ENCODE measurements around the gene SLC6A20.

SLC6A20 gene

DNA sequence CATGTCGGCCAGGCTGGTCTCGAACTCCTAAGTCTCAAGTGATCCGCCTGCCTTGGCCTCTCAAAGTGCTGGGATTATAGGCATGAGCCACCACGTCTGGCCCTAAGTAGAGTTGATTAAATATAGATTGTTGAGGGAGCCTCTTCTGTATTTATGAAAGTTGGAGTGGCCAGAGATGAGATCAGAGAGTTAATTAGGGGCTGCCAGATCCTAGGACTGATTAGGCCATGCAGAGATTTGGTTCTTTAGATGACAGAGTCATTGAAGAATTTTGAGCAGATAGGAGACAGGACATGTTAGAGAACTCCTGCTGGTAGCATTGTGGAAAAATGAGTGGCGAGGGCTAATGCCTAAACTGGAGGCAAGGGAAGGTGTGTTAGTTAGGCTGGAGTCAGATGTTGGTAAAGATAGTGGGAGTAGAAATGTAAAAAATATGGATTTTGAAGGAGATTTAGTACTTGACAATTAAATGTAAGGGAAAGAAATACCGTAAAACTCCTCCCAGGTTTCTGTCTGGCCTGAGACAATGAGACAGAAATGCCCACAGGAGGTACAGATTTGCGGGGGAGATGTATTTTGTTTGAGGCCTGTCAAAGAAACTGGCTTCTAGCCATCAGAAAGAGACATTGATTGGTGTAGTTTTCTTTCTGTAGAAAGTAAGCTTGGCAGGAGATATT is 83.8 kb downstream of the SLC6A20 start:
- DNase-seq, result no peak

DNA sequence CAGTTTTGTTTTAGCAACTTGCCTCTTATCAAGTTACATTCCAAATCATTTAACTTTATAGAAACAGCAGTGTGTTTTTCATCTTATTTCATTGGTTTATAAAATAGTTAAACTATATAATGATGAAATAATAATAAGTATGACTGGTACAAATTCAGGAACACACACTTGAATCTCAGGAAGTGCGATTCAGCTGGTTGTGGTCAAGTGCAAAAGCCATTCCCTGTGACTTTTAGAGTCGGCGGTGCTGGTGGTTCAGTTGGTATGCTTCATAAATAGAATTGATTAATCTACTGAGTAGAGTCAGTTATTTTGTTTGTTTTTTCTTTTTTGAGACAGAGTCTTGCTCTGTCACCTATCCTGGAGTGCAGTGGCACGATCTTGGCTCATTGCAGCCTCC is 84.4 kb downstream of the SLC6A20 start:
- no peak for DNase-seq

DNA sequence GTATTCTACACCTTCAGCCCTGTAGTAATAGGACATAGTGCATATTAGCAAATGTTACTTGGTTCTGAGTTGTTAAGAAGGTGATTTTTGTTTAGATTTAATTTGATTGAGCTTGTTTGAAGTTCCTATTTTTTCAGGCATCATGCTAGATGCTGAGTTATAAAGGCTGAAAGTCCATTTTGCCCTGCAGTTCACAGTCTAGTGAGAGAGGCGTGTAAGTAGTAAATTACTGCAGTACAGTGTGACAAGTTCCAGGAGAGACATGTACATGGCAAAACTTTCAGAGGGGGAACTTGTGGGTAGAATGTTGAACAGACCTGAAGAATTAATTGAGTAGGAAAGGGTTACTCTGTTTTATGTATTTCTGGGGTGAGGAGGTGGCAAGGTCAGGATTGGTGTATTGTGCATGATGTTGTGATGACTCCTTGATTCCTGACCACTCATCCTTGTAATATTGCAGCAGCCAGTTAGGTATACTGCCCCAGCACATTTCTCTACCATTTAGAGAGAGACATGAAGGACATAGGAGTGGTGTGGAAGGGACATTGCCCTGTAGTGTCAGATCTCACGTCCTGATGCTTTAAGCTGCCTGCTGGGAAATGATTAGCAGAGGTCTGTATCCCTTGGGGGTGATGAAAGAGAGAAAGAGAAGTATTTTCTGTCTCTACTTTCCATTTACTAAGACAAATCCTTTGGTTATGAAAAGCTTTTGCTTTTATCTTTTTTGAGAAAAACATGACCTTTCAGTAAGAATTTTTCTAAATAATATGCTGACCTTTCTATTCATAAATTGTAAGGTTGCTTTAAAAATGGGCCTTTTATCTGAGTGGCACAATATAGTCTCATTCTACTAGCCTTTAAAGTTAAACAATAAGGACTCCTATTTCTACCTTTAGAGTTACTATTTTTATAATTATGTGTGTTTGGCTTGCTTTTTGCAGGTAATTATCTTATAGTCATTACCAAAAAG is 90.2 kb downstream of the SLC6A20 start:
- no peak for DNase-seq
